HT1080 (cell line): ENCODE data around the gene FAM120C. TPM values are rescaled to one million over a fixed set of nuclear protein-coding genes. Genes with fewer than 3 reads are reported as not detected.
A peak's percentile ranks its signal among the peaks of the same experiment; 100 is the strongest.

Source experiments
- DNase-seq: peaks from one replicate; pipeline ENCODE4 v3.0.0-alpha.2; 2015; ENCODE audit warnings: low read depth
- total RNA-seq: library from RNA; depleted of rRNA; stranded (reverse); fragments of >200 nt; shearing (Covaris generic); gene quantifications from 2 replicates; pipeline ENCODE4 v1.2.3, GENCODE V29; 2014

FAM120C gene
- total RNA-seq, 1 experiment from 2014 or later = 10.0 TPM

DNA sequence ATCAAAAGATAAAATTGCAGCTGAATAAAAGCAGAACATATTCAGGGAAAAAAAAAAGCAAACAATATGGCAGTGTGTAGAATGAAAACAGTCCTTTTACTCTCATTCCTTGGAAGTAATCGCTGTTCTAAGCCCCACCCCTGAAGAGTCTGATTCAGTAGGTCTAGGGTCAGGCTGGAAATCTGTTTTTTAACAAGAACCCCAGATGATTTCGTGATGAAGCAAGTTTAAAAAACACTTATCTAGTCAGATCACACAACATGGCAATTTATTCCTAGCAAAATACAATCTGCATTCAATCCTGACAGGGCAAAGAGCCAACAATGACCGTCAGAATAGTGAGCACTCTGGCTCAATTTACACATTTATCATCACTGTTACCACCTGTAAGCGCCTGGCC lies 16.1 kb downstream of the FAM120C start:
- no peak for DNase-seq

DNA sequence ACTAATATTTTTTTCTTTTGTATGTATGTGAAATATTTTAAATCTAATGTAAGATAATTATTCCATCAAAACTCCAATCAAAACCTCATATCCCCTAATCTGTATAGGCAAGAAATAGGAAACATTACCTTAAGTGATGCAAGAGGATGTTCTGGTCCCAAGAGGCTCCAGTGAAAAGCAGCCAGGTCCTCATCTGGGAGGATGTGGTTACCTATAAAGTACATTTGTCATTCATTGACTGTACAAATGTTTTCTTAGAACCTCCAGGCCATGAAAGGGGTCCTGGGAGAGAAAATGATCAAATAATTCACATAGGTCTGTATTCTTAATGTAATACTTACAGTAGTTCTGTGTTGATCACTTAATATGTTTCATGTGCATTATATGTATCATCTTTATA lies 25.5 kb downstream of the FAM120C start:
- no peak for DNase-seq

DNA sequence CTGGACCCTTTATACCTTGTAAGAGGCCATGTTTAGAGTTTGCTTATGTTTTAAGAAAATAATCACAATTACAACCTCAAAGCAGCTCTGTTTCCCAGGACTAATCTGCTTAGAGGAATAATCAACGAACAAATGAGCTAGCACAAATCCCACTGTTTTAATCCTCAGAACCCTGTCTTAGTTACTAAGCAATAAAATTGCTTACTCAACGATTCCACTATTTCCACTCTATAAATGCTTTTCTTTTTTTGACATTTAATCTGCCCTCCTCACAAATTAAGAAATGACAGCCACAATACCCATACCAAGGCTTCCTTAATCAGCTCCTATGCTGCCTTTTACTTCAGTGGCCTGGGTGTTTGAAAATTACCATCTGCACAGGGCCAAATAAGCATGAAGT lies 48.8 kb downstream of the FAM120C start:
- no peak for DNase-seq

DNA sequence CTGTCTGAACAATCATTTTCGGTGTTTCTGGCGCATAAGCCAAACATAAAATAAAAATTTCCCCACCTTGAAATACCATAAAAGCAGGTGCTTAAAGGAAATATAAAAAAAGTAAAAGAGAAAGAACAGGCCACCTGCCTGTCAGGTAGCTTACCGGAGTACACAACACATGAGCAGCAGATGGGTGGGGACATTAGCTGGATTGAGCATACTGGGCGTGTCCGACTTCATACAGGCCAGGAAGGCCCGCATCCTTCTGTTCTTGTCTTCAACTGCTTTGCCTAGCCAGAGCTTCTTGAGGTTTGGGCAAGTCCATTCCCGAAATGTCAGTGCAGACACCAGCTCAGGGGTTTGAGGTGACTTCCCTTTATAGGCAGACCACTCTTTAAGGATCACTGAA lies 66.7 kb downstream of the FAM120C start:
- DNase-seq = no peak

DNA sequence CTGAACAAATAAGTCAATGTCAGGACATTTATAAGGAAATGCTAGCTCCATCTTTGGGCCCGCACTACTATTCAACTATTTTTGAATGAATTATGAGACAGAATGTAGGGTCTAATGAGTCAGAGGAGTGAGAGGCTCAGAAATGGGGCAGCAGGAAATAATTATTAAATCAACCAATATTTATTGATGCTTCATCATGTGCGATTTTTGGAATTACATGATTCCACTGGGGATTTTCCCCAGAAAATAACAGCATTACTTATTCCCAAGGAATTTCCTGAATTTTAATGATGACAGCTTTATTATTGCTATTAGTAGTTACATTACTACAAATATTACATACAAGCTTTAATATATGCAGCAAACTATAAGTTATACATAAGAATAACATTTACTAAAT lies 89.5 kb downstream of the FAM120C start:
- DNase-seq = no peak

DNA sequence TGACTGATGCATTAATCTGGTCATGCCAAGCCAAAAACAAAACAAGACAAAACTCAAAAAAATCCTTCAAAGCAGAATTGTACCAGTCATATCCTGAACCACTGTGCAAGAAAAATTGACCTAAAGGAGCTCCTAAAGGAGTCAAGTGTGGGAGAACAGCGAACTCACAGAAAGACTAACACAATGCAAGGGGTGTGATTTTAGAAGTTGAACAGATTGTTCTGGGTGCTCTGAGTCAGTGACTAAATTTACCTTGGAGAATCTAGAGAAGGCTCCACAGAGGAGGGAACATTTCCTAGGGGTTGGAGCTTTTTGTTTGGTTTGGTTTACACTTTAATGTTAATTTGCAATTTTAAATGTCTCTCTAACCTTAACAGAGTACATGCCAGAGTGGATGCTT lies 89.9 kb downstream of the FAM120C start:
- DNase-seq = no peak

DNA sequence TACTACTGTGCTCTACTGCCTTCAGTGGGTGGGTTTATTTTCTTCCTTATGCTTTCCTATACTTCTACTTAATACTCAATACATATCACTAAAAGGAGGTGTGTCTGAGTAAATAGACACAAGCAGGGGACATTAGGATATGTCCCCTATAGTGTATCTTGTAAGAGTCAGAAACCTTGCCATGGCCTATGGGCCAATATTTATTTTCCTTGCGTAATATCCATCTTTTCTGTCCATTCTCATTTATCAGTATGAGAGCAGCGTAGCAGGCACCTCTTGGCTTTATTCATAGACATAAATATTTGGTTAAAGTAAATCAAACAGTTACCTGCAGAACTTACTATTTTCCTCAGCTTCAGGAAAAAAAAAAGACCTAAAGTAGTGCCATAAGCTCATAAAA lies 92.2 kb downstream of the FAM120C start:
- no peak for DNase-seq

DNA sequence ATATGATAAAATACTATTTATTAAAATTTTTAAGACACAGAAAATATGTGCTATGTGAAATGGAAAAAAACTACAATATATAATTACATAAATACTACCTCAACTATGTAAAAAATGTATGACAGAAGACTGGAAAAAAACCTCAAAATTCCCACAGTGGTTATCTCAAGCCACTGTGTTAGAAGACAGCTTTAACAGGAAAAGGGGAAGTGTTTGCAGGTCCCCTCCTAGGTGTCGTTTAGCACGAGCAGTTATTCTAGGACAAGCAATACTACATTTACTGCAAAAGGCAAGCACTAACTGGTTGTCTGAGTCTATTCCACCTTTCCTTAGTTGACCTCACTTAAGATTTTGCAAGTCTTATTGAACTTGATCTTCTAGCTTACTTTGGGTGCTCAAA lies 93.9 kb downstream of the FAM120C start:
- DNase-seq = no peak

DNA sequence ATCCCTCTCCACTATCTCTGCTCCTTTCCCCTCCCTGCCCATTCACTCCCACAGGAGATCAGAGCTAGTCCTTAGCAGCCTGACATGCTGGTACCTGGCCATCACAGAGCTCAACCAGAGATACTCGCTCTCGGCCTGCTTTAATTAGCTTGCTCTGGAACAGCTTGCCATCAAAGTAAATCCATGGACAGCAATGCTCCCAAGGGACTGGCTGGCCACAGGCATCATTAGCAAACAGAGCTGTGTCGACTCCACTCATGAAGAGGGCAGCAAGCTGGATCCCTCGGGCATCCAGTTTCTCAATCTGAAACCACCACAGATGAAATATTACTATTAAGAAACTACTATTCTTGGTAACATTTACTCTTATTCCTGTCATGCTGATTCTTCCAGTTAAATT lies 95.4 kb downstream of the FAM120C start:
- no peak for DNase-seq

DNA sequence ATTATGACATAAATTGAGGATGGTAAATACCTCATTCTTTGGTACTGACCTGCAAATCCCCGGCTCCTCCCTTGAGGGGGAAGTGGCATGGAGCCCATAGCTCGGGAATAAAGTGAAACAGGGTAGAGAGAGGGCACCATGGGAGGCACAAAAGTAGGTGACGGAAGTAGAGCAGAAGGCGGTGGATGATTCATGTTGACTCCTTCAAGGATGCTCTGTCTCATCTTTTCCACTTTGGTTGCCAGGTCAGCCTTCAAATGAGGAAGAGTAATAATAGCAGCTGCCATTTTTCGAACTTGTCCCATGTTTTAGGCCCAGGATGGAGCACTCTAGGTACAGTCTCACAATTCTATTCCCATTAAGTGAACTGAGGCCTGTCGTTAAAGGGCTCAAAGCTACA lies 97.4 kb downstream of the FAM120C start:
- peak; percentile 10 for DNase-seq

DNA sequence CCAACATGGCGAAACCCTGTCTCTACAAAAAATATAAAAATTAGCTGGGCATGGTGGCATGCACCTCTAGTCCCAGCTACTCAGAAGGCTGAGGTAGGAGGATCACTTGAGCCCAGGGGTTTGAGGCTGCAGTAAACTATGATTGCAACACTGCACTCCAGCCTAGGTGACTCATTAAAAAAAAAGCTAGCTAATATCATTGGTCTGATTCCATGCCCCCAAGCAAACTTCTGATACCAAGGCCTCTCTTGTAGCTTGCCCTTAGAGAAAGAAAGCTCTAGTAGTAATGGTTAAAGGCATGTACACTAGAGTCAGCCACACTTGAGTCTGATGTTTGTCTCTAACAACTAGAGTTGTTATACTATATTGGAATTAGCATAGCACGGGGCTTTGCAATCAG lies 106.2 kb downstream of the FAM120C start:
- DNase-seq = peak; percentile 54

DNA sequence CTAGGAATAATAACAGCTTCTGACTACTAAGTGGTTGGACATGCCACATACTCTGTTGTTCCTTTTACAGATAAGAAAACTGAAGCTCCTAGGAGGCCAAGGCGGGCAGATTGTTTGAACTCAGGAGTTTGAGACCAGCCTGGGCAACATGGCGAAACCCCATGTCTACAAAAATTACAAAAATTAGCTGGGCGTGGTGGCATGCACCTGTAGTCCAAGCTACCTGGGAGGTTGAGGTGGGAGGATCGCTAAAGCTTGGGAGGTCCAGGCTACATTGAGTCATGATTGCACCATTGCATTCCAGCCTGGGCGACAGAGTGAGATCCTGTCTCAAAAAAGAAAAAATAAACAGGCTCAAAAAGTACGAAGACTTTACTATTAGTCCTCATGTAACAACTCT lies 108.2 kb downstream of the FAM120C start:
- DNase-seq = no peak

DNA sequence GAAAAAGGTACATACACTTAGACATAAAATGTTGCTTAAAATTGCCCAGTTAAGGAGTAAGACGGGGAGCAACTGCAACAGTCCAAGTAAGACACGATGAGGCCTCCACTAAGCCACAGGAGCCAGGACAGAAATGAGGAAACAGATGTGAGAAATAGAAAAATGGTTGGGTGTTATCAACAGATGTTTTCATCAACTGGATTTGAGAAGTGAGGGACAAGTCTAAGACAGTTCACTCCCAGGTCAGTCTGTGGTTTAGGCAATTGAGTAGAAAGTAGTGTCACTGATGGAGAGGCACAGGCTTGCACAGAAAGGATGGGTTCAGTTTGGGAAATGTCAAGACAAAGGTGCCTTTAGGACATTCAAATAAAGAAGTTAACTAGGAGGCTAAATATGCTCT lies 115.3 kb downstream of the FAM120C start:
- DNase-seq = no peak

DNA sequence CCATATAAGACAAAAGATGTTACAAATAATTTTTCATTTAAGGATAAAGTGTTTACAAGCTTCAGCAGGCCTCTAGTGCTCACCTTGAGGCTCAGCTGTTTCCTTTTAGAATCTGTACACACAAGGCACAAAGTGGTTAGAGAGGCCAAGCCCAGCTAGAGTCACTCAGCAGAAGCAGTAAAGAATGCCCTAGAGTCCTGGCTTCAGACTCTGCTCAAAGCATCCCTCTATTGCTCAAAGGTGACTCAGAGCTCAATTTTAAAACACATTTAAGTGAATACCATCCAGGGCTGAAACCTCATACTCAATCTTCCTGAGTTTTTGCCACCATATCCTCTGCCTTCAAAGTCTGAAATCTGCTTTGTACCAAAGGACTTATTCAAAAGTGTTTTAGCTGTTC lies 116.2 kb downstream of the FAM120C start:
- DNase-seq = no peak

DNA sequence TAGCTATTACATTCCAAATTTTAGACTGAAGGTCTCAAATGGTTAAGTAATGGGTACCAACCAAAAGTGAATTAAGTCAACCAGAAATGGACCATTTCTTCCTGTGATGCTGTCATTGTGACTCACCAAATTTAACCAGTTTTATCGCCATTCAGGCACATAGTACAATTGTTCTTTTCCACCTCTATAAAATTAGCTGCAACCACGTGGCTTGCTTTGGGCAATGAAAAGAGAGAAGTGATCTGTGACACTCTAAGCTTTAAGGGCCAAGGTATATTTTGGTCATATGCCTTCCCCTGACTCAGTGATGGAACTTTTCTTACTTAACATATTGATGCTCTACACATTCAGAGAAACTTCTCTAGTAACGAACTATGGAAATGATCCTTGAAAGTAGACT lies 118.5 kb downstream of the FAM120C start:
- no peak for DNase-seq

DNA sequence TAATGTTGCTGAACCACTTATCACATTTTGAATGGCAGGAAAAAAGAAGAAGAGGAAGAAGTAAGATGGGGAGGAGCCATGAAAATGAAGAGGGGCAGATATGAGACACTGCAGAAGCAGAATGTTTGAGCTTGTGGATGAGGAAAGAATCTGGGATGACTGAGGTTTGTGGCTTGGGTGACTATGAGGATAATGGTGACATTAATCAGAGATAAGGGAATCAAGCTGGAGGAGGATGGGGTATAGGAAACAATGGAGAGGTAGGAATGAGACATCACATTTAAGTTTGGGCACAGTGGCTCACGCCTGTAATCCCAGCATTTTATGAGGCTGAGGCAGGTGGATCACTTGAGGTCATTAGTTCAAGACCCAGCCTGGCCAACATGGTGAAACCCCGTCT lies 119.7 kb downstream of the FAM120C start:
- DNase-seq = no peak

DNA sequence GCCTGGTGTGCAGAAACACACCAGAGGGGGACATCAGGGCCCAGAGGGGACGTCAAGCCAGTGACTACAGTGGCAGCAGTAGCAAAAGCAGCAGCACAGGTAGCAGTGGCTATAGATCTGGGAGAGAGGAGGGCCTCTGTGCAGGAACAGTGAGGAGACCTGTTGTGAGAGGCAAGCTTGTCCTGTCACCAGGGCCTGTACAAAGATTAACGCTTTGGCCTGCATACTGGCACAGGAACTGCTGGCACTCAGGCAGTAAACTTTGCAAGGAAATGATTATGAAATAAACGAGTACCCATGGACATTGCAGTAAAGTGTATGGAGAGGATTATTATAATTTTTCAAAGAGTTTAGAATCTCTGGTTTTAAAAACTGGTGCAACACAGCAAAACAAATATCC lies 133.3 kb downstream of the FAM120C start:
- DNase-seq = no peak

DNA sequence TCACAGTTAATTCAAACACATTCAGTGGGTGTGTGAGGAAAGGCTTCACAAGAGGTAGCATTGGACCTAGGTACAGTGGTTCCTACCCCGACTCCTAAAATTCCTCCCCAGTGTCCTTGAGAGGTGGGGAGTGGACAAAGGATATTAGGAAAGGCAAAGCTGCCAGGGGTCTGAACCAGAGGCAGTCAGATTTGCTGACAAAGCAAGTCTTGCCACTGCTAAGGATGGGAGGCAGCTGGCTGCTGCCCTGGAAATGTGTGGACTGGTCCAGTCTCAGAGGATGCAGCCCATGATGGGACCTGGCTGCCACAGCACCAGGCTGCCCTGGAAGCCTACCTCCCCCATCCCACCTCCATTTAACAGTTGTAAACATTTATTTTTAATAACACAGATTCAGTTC lies 134.6 kb downstream of the FAM120C start:
- no peak for DNase-seq

DNA sequence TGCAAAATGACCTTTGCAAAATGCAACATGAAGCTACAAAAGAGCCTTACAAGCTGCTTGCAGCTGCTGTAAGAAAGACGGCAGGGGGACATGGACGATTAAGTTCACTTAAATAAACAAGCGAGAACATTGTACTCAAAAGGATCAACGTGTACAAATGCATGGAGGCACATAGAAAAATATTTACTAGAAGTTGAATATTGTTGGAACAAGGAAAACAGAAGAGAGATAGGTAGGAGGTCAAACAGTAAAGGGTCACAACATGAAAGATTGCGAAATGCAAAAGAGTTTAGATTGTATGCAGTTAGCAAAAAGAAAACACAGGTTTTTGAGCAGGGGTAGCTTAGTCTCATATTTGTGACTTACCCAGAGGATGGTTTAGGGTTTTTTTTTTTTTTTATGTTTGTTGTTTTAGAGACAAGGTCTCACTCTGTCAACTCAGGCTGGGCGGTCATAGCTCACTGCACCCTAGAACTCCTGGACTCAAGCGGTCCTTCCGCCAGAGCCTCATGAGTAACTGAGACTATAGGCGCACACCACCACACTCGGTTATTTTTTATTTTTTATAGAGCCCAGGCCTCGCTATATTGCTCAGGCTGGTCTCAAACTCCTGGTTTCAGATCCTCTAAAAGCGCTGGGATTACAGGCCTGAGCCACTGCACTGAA lies 137.4 kb downstream of the FAM120C start:
- DNase-seq = no peak

DNA sequence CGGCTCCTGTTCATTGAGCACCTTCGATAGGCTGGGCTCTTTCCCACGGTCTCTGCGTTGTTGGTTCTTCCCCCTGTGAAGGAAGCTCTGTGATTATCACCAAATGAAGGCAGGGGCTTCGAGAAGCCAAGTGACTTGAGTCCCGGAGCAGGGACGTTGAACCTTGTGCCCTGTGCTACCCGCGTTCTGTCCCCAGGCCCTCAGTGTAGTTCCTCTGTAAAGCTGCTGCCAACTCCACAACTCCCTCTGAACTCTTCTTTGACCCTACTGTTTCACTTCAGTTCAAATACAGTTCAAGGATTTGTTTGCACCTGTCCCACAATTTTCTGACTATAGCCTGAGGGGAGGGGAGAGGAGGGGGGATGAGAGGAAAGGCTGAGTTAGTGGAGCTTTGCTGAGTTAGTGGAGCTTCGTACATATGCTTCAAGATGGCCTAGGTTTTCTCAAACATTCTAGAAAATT lies 138.1 kb downstream of the FAM120C start:
- no peak for DNase-seq

DNA sequence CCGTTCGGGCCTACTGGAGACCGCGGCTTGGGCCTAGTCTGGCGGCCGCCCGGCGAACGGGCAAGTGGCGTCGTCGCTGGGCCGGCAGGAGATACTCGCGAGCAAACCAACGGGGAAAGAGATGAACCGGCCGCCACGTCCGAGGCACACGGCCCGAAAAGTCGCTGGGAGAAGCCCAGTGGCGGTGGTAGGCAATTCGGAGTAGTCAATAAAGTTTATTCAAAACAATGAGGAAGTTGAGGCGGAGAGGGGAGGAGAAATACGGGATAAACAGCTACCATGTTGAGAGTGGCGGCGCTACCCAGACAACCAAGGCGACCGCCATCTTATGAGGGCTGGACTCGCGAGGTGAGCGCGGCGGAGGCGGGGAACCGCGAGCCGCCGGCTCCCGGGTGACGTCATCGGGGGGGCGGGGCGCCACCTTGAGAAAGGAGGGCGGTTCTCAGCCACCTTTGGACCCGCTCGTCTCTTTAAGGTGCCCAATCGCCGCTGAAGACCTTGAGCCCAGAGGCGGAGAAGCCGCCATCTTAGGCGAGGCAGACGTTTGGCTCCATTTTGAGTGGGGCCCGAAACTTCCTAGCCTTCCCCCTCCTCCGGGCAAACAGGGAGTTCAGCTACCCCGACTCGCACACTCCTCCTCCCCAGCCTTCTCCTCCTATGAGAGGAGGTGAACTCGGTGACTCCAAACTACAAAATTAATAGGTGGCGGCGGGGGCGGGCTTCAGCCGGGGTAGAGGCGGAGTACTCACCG lies 138.8 kb downstream of the FAM120C start, which contains the start of gene PHF8:
PHF8 (minus strand) TSS at position 348 of the 751 bp plus-strand sequence. CDS start 1,745 bp downstream, outside the sequence.
- DNase-seq = peak; percentile 96

DNA sequence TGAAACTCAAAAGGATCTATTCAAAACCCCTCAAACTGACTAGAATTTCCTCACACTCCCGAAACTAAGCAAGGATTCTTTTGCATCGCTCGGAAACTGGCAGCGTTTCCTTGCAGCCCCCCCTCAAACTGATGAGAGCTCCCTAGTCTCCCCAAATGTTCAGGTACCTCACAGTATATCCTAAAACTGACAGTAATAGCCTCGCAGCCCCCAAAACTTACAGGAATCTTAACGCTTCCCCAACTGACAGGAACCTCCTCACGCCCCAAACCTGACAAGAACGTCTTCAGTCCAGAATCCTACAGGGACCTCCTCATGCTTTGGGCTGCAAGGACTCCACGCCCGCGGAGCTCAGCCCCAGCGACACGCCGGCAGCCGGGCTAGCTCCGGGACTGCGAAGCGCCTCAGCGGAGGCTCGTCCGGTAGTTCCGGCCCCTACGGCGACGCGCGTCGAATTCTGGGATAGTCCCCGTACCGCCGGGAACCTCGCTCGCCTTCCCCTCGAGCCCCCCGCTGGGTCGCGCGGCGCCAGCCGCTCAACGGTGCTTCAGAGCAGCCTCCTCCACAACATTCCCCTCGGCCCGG lies 139.4 kb downstream of the FAM120C start:
- DNase-seq = peak; percentile 0

DNA sequence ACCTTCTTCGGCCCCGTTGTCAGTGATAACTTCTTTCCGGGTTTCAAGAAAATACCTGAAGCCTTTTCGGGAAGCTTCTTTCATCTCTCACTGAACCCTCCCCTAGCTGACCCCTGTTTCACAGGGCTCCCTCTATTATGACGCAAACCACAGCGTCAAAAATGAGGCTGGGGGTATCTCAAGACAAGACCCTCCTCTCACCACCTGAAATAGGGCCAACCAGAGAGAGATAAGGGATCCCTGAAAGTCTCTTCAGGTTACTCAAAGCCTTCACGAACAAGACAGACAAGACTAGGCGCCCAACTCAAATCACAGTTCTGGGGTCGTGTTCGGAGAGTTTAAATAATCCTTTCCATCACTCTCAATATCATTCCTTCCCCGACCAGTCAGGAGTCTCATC lies 140.0 kb downstream of the FAM120C start:
- DNase-seq = no peak
